Gastroesophageal sphincter (tissue), 4 donors: ENCODE measurements around the gene MAN2A2. TPM values are rescaled to one million over a fixed set of nuclear protein-coding genes. Genes with fewer than 3 reads are reported as not detected.

Experiments used
- ATAC-seq: fragments of 150-250 bp; one replicate; pipeline ENCODE4 v1.9.1; 2016; ENCODE audit warnings: mild to moderate bottlenecking, moderate library complexity
- H3K27ac ChIP-seq, 4 donors: fragments of 200-600 bp; sonication (generic) in 3 of 4; 1 replicate in 3 of 4; 2 replicates in 1 of 4; pipeline ENCODE4 v1.5.1; 2016 to 2019
- H3K27me3 ChIP-seq: fragments of 200-600 bp; sonication (generic); one replicate; pipeline ENCODE4 v1.5.1; 2019
- H3K36me3 ChIP-seq, 2 donors: fragments of 200-600 bp; sonication (generic); one replicate each; pipeline ENCODE4 v1.5.1; 2019; ENCODE audit warnings: control low read depth in 1 of 2
- H3K4me1 ChIP-seq, 3 donors: fragments of 200-600 bp; sonication (generic); 1 replicate in 2 of 3; 2 replicates in 1 of 3; pipeline ENCODE4 v1.5.1; 2016 to 2019; ENCODE audit warnings: control low read depth in 2 of 3
- H3K4me3 ChIP-seq, 2 donors: fragments of 200-600 bp; sonication (generic); one replicate each; pipeline ENCODE4 v1.5.1; 2019; ENCODE audit warnings: mild to moderate bottlenecking in 1 of 2, moderate library complexity in 1 of 2
- H3K9me3 ChIP-seq, 3 donors: fragments of 200-600 bp; sonication (generic); one replicate each; pipeline ENCODE4 v1.5.1; 2017 to 2019; ENCODE audit warnings: control low read depth in 2 of 3
- EP300 ChIP-seq: sonication (generic); formaldehyde crosslinking; IDR thresholded peaks from one replicate; pipeline ENCODE4 v1.6.1; 2017; ENCODE audit warnings: antibody characterized with exemption, mild to moderate bottlenecking
- POLR2AphosphoS5 ChIP-seq: sonication (generic); formaldehyde crosslinking; IDR thresholded peaks from one replicate; pipeline ENCODE4 v1.6.1; 2017; ENCODE audit warnings: antibody characterized with exemption
- WGBS, 2 donors: methylation state at CpG; one replicate each; pipeline ENCODE4 v1.1.5; 2018; ENCODE audit warnings: low coverage in 1 of 2; 5-methylcytosine and 5-hydroxymethylcytosine counted together
- small RNA-seq, 4 donors: library from RNA; depleted of rRNA; stranded (forward); fragments of <200 nt; gene quantifications; one replicate each; pipeline ENCODE3, GENCODE V24; 2016
- total RNA-seq, 4 donors: library from RNA; depleted of rRNA; stranded (reverse); fragments of >200 nt; gene quantifications; one replicate each; pipeline ENCODE4 v1.1.0, GENCODE V29; 2016
- TF ChIP-seq, protein P1 (sequence below), 4 experiments: fragments of 200-600 bp in 2 of 4; fragments of 450-650 bp in 2 of 4; sonication (generic) in 1 of 4; IDR thresholded peaks; one replicate each; pipeline ENCODE4 v1.5.1; 2017 to 2019; ENCODE audit warnings: antibody characterized with exemption in 4 of 4, mild to moderate bottlenecking in 2 of 4, moderate library complexity in 2 of 4

Gene MAN2A2
- total RNA-seq, 4 donors from 2014 or later: 19.4 to 58.2 (median 44.9) TPM

DNA sequence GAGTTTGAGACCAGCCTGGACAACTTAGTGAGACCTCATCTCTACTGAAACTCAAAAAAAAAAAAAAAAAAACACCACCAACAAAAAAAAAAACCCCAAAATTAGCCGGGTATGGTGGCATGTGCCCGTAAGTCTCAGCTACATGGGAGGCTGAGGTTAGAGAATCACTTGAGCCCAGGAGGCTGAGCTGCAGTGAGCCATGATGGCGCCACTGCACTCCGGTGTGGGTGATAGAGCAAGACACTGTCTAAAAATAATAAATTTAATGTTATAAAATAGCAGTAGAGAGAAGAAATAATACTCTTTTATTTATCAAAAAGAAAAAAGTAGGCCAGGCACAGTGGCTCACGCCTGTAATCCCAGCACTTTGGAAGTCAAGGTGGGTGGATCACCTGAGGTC lies 69.0 kb downstream of the MAN2A2 start:
- TF ChIP-seq, protein P1, sequence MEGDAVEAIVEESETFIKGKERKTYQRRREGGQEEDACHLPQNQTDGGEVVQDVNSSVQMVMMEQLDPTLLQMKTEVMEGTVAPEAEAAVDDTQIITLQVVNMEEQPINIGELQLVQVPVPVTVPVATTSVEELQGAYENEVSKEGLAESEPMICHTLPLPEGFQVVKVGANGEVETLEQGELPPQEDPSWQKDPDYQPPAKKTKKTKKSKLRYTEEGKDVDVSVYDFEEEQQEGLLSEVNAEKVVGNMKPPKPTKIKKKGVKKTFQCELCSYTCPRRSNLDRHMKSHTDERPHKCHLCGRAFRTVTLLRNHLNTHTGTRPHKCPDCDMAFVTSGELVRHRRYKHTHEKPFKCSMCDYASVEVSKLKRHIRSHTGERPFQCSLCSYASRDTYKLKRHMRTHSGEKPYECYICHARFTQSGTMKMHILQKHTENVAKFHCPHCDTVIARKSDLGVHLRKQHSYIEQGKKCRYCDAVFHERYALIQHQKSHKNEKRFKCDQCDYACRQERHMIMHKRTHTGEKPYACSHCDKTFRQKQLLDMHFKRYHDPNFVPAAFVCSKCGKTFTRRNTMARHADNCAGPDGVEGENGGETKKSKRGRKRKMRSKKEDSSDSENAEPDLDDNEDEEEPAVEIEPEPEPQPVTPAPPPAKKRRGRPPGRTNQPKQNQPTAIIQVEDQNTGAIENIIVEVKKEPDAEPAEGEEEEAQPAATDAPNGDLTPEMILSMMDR (IDR thresholded peaks at IDR 0.05): no peak
- TF ChIP-seq EP300 (no peak), POLR2AphosphoS5 (no peak)
- Histone ChIP-seq H3K27ac (no peak overlapping the region), H3K9me3 (no peaks in the 10 kb centered on the region), H3K4me1 (no peaks in the 10 kb centered on the region), H3K27me3 (no peaks in the 10 kb centered on the region), H3K36me3 (peaks cover 0 to 35% of the 10 kb centered on the region in 2 donors), H3K4me3 (no peak overlapping the region)
- ATAC-seq: no peak
- WGBS, 2 donors: 73 to 94% methylated on average over 3 to 5 of the region's 5 CpGs

Small RNA genes lying within 50 kb of the gene (small RNA-seq; reads per million reads assigned to genes)
- 0 reads per million in 4 donors for gene RN7SL363P

Other genes with a start within 250 kb of the MAN2A2 start
- 1 to 10 TPM in 2 of 4 donors, under 1 TPM in 2; 0.15 to 2.8 (median 1.4) TPM for gene BLM, start 186.0 kb upstream of the MAN2A2 start, total RNA-seq
- 10 to 100 TPM; 34.1 to 75.4 (median 59.8) TPM for gene FURIN, start 34.7 kb upstream of the MAN2A2 start, total RNA-seq
- gene FES, start 18.8 kb upstream of the MAN2A2 start, total RNA-seq: 10 to 100 TPM; 40.1 to 70.4 (median 43.5) TPM
- gene HDDC3, start 29.2 kb downstream of the MAN2A2 start, total RNA-seq: 10 to 100 TPM in 2 of 4 donors, 1 to 10 TPM in 2; 5.9 to 17.1 (median 8.3) TPM
- gene UNC45A, start 32.0 kb downstream of the MAN2A2 start, total RNA-seq: 100 to 1,000 TPM in 2 of 4 donors, 10 to 100 TPM in 2; 63.7 to 116 (median 100) TPM
- gene RCCD1, start 51.6 kb downstream of the MAN2A2 start, total RNA-seq: 10 to 100 TPM in 2 of 4 donors, 1 to 10 TPM in 2; 5.3 to 11.1 (median 9.0) TPM
- 10 to 100 TPM in 1 of 4 donors, 1 to 10 TPM in 3; 2.2 to 12.7 (median 4.5) TPM for gene PRC1, start 91.2 kb downstream of the MAN2A2 start, total RNA-seq
- 10 to 100 TPM in 2 of 4 donors, 1 to 10 TPM in 2; 7.8 to 12.8 (median 10.1) TPM for gene VPS33B, start 119.3 kb downstream of the MAN2A2 start, total RNA-seq
- 1 to 10 TPM in 3 of 4 donors, under 1 TPM in 1; 0.16 to 4.1 (median 1.1) TPM for gene SV2B, start 197.0 kb downstream of the MAN2A2 start, total RNA-seq